HCT116 (cell line): Measurements from ENCODE around the gene UFD1. TPM values are rescaled to one million over a fixed set of nuclear protein-coding genes. Genes with fewer than 3 reads are reported as not detected.

Source experiments
- ATAC-seq: fragments of 200-7000 bp; cut with Tn5 transposase; 2 replicates; pipeline ENCODE4 v1.9.1; 2020; ENCODE audit warnings: mild to moderate bottlenecking, moderate library complexity
- Bru-seq: library from RNA; stranded (reverse); fragments of 400-500 nt; gene quantifications from one replicate; lab custom pipeline; 2021; lab: Mats Ljungman, UMichigan
- BruChase-seq, 2 experiments: library from RNA; stranded (reverse); fragments of 400-500 nt; gene quantifications; one replicate each; lab custom pipeline; 2021; lab: Mats Ljungman, UMichigan
- BruUV-seq: library from RNA; stranded (reverse); fragments of 400-500 nt; replicated peaks from 2 replicates; lab custom pipeline; 2021; lab: Mats Ljungman, UMichigan
- CTCF ChIA-PET: fragments of 300-600 bp; sonication (Branson Sonifier 250); formaldehyde crosslinking; loops from one replicate; lab custom pipeline; 2021; ENCODE audit warnings: antibody characterized with exemption; lab: Charles Lee
- POLR2A ChIA-PET: fragments of 300-600, 350-600 bp; sonication (Branson Sonifier 250); formaldehyde crosslinking; loops from one replicate; lab custom pipeline; 2021; ENCODE audit warnings: antibody characterized with exemption; lab: Charles Lee
- RAD21 ChIA-PET, 2 experiments: fragments of 300-600 bp; sonication (Branson Sonifier 250); formaldehyde crosslinking; loops; one replicate each; lab custom pipeline; 2023; ENCODE audit warnings: low total read pairs in 2 of 2; ENCODE audit not compliant: uncharacterized antibody in 2 of 2, unreplicated experiment in 2 of 2, low non-redundant PET in 1 of 2; lab: Charles Lee
- DNase-seq: peaks from one replicate; pipeline ENCODE4 v3.0.0-alpha.2; 2010; ENCODE audit warnings: low read depth, low spot score
- H2AFZ ChIP-seq: fragments of 200-600 bp; shearing (Covaris generic), sonication (generic); 2 replicates; pipeline ENCODE4 v1.6.1; 2017; ENCODE audit warnings: low read depth, mixed run types, mixed read lengths, antibody characterized with exemption, low read length; ENCODE audit not compliant: poor library complexity, severe bottlenecking
- H3K27ac ChIP-seq: 2 replicates; pipeline ENCODE4 v1.5.1; 2012; ENCODE audit warnings: low read depth, low read length
- H3K27me3 ChIP-seq: fragments of 200-600 bp; sonication (generic); 2 replicates; pipeline ENCODE4 v1.6.1; 2016; ENCODE audit warnings: mixed run types, low read length, mixed read lengths; ENCODE audit not compliant: insufficient read depth
- H3K36me3 ChIP-seq, 2 experiments: fragments of 200-500 bp in 1 of 2; fragments of 200-600 bp in 1 of 2; sonication (Bioruptor generic) in 1 of 2; sonication (generic) in 1 of 2; 2 replicates each; pipeline versions ENCODE4 v1.5.1 to v1.6.1; 2014 to 2016; ENCODE audit warnings: low read length in 2 of 2, inconsistent platforms in 1 of 2, mixed read lengths in 1 of 2, mixed run types in 1 of 2; ENCODE audit not compliant: insufficient read depth in 2 of 2, control insufficient read depth in 1 of 2
- H3K4me1 ChIP-seq, 2 experiments: fragments of 200-600 bp in 1 of 2; sonication (generic) in 1 of 2; 2 replicates each; pipeline versions ENCODE4 v1.5.1 to v1.6.1; 2012 to 2017; ENCODE audit warnings: low read length in 2 of 2, inconsistent platforms in 1 of 2, mild to moderate bottlenecking in 1 of 2, mixed read lengths in 1 of 2, mixed run types in 1 of 2, moderate library complexity in 1 of 2; ENCODE audit not compliant: insufficient read depth in 2 of 2, control insufficient read depth in 1 of 2
- H3K4me2 ChIP-seq: fragments of 200-600 bp; sonication (generic); 2 replicates; pipeline ENCODE4 v1.6.1; 2017; ENCODE audit warnings: mixed run types, low read length, mixed read lengths
- H3K4me3 ChIP-seq, 2 experiments: fragments of 200-600 bp in 1 of 2; sonication (generic) in 1 of 2; replicated peaks in 1 of 2; 2 replicates each; pipeline ENCODE4 v1.5.1; 2011 to 2016; ENCODE audit warnings: low read length in 2 of 2, control low read depth in 1 of 2, low read depth in 1 of 2, mild to moderate bottlenecking in 1 of 2, mixed read lengths in 1 of 2, mixed run types in 1 of 2
- H3K79me2 ChIP-seq: fragments of 200-600 bp; sonication (generic); 2 replicates; pipeline ENCODE4 v1.6.1; 2017; ENCODE audit warnings: mild to moderate bottlenecking, mixed run types, low read length, moderate library complexity, mixed read lengths; ENCODE audit not compliant: insufficient read depth
- H3K9ac ChIP-seq: fragments of 200-600 bp; sonication (generic); 2 replicates; pipeline ENCODE4 v1.6.1; 2016; ENCODE audit warnings: low read length, mixed read lengths
- H3K9me2 ChIP-seq: fragments of 200-600 bp; sonication (generic), shearing (Covaris generic); 2 replicates; pipeline ENCODE4 v1.6.1; 2017; ENCODE audit warnings: mixed run types, mild to moderate bottlenecking, moderate library complexity; ENCODE audit not compliant: insufficient read depth
- H3K9me3 ChIP-seq, 2 experiments: fragments of 200-500 bp in 1 of 2; fragments of 200-600 bp in 1 of 2; sonication (Bioruptor generic) in 1 of 2; sonication (generic) in 1 of 2; 2 replicates each; pipeline ENCODE4 v1.6.1; 2014 to 2017; ENCODE audit warnings: low read length in 2 of 2, mixed read lengths in 2 of 2, inconsistent platforms in 1 of 2, low read depth in 1 of 2, mild to moderate bottlenecking in 1 of 2, mixed run types in 1 of 2, moderate library complexity in 1 of 2; ENCODE audit not compliant: control insufficient read depth in 1 of 2, insufficient read depth in 1 of 2
- H4K20me1 ChIP-seq: fragments of 200-600 bp; sonication (generic), shearing (Covaris generic); 2 replicates; pipeline ENCODE4 v1.6.1; 2017; ENCODE audit warnings: mixed run types, mild to moderate bottlenecking, moderate library complexity; ENCODE audit not compliant: insufficient read depth
- CBX3 ChIP-seq: IDR thresholded peaks from 2 replicates; pipeline ENCODE4 v1.6.1; 2012; ENCODE audit warnings: low read depth
- CEBPB ChIP-seq: IDR thresholded peaks from 2 replicates; pipeline ENCODE4 v1.6.1; 2012; ENCODE audit warnings: low read depth
- EGR1 ChIP-seq: IDR thresholded peaks from 2 replicates; pipeline ENCODE4 v1.6.1; 2012; ENCODE audit warnings: low read depth
- ELF1 ChIP-seq: IDR thresholded peaks from 2 replicates; pipeline ENCODE4 v1.6.1; 2012; ENCODE audit warnings: low read depth, borderline replicate concordance
- EZH2 ChIP-seq: fragments of 200-600 bp; sonication (generic); IDR thresholded peaks from 2 replicates; pipeline ENCODE4 v1.6.1; 2017; ENCODE audit warnings: antibody characterized with exemption, mixed run types
- FOSL1 ChIP-seq: IDR thresholded peaks from 2 replicates; pipeline ENCODE4 v1.6.1; 2012; ENCODE audit warnings: low read depth
- JUND ChIP-seq: IDR thresholded peaks from 2 replicates; pipeline ENCODE4 v1.6.1; 2012
- POLR2AphosphoS5 ChIP-seq: IDR thresholded peaks from 2 replicates; pipeline ENCODE4 v1.6.1; 2011; ENCODE audit warnings: mild to moderate bottlenecking, low read depth, low read length, moderate library complexity
- RAD21 ChIP-seq: IDR thresholded peaks from 2 replicates; pipeline ENCODE4 v1.6.1; 2012; ENCODE audit warnings: low read depth, mild to moderate bottlenecking
- SP1 ChIP-seq: IDR thresholded peaks from 2 replicates; pipeline ENCODE4 v1.6.1; 2012; ENCODE audit warnings: low read depth
- SRF ChIP-seq: IDR thresholded peaks from 2 replicates; pipeline ENCODE4 v1.6.1; 2012; ENCODE audit warnings: low read depth
- TCF7L2 ChIP-seq: IDR thresholded peaks from 2 replicates; pipeline ENCODE4 v1.7.0; 2011; ENCODE audit warnings: borderline replicate concordance, inconsistent platforms; ENCODE audit not compliant: insufficient read depth, insufficient read length; ENCODE audit errors: extremely low read depth
- YY1 ChIP-seq: IDR thresholded peaks from 2 replicates; pipeline ENCODE4 v1.6.1; 2011; ENCODE audit warnings: low read length, low read depth, moderate library complexity, mild to moderate bottlenecking; ENCODE audit not compliant: insufficient replicate concordance; ENCODE audit errors: extremely low read depth
- ZFX ChIP-seq: fragments of 450-650 bp; IDR thresholded peaks from 2 replicates; pipeline ENCODE4 v1.6.1; 2017
- ZNF274 ChIP-seq: fragments of 200-500 bp; sonication (Bioruptor generic); IDR thresholded peaks from 2 replicates; pipeline ENCODE4 v1.6.1; 2014; ENCODE audit warnings: mild to moderate bottlenecking, low read depth, low read length, inconsistent platforms
- intact Hi-C: fragments of 100-400 bp; cut with micrococcal nuclease; formaldehyde crosslinking; loops from 2 replicates; pipeline ENCODE4 v1.10.0; 2022
- long read RNA-seq: library from polyadenylated mRNA; unstranded; transcript quantifications from one replicate; pipeline ENCODE4 v2.0.0, GENCODE V29; 2021; ENCODE audit not compliant: unreplicated experiment
- polyA plus RNA-seq: library from polyadenylated mRNA; unstranded; fragments of >200 nt; gene quantifications from 2 replicates; pipeline ENCODE4 v1.2.1, GENCODE V29; 2012; ENCODE audit warnings: missing spikeins
- total RNA-seq: library from RNA; stranded (reverse); gene quantifications from one replicate; pipeline ENCODE4 v1.2.1, GENCODE V29; 2021; ENCODE audit not compliant: unreplicated experiment
- TF ChIP-seq, protein P1 (sequence below): IDR thresholded peaks from 2 replicates; pipeline ENCODE4 v1.6.1; 2012
- TF ChIP-seq, protein P2 (sequence below), 3 experiments: fragments of 200-600 bp in 1 of 3; sonication (generic) in 1 of 3; IDR thresholded peaks in 2 of 3; conservative IDR thresholded peaks in 1 of 3; 2 replicates each; pipeline ENCODE4 v1.5.1; 2012 to 2017; ENCODE audit warnings: low read depth in 2 of 3, low read length in 2 of 3, antibody characterized with exemption in 1 of 3, borderline replicate concordance in 1 of 3, control low read depth in 1 of 3, mild to moderate bottlenecking in 1 of 3, mixed read lengths in 1 of 3, mixed run types in 1 of 3, moderate library complexity in 1 of 3; ENCODE audit not compliant: insufficient read depth in 1 of 3
- TF ChIP-seq, protein P3 (sequence below): IDR thresholded peaks from 2 replicates; pipeline ENCODE4 v1.6.1; 2012; ENCODE audit warnings: low read depth
- TF ChIP-seq, protein P4 (sequence below): IDR thresholded peaks from 2 replicates; pipeline ENCODE4 v1.6.1; 2012

UFD1 gene, protein sequence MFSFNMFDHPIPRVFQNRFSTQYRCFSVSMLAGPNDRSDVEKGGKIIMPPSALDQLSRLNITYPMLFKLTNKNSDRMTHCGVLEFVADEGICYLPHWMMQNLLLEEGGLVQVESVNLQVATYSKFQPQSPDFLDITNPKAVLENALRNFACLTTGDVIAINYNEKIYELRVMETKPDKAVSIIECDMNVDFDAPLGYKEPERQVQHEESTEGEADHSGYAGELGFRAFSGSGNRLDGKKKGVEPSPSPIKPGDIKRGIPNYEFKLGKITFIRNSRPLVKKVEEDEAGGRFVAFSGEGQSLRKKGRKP
- total RNA-seq (97.5 TPM), Bru-seq, nascent RNA (percentile 74 among the genes with signal in this experiment), BruChase-seq, experiment 1, labeled RNA remaining after a 6-hour chase (percentile 82 among the genes with signal in this experiment), BruChase-seq, experiment 2, labeled RNA remaining after a 2-hour chase (percentile 77 among the genes with signal in this experiment)
- 121 and 125 TPM in 2 replicates for polyA plus RNA-seq
- long read RNA-seq, transcript UFD1-201 (12 exons, 1,814 nt): major isoform, 73 of 127 reads
- long read RNA-seq, partial matches to known transcripts: 15 of 127 reads
- long read RNA-seq, other reads (novel, unspliced or antisense): 39 of 127 reads

- H3K36me3 ChIP-seq: peaks cover 10 to 31% of the 10 kb centered on the region in 2 experiments
- ATAC-seq (peak; percentile 69), DNase-seq (no peak)
- peaks cover 81% of the 10 kb centered on the region for H3K79me2 ChIP-seq
- peak within 1 kb of the TSS; percentile 81 for H3K4me2 ChIP-seq
- H3K9me3 ChIP-seq: no peaks in the 10 kb centered on the region
- RAD21 ChIA-PET: interaction anchor here in 1 of 2 experiments (0.9 kb wide), 1 partner anchor 334 kb away, joined by 3 read pairs; the partner anchor contains the start of gene ESS2
- peak within 1 kb of the TSS; percentile 80 to 91 for H3K4me3 ChIP-seq
- CTCF ChIA-PET: interaction anchor here (1.0 to 2.6 kb wide), 4 partner anchors 11 to 300 kb away, joined by 4 to 11 read pairs (median 6); partner anchors contain the start of gene SLC25A1
- H3K9me2 ChIP-seq: no peaks in the 10 kb centered on the region
- H3K27me3 ChIP-seq: no peaks in the 10 kb centered on the region
- intact Hi-C loops: loop anchor here (1.0 to 10.0 kb wide), 5 partner anchors 47 to 357 kb away; partner anchors contain the start of genes DGCR2, ESS2 and MRPL40
- H3K9ac ChIP-seq: peak within 1 kb of the TSS; percentile 93
- no TSS peak for BruUV-seq
- H3K27ac ChIP-seq: peak within 1 kb of the TSS; percentile 86
- peaks cover 6% of the 10 kb centered on the region; the same call in 1 of the 2 replicates for H4K20me1 ChIP-seq
- H2AFZ ChIP-seq: peak within 1 kb of the TSS; percentile 47
- peaks cover 14 to 23% of the 10 kb centered on the region in 2 experiments; a peak in 3 of 4 replicates for H3K4me1 ChIP-seq
- POLR2A ChIA-PET: interaction anchor here (0.7 to 1.6 kb wide), 4 partner anchors 10 to 151 kb away, joined by 3 to 6 read pairs (median 3); no protein-coding TSS in a partner anchor
- TF ChIP-seq ELF1 (no peak), EZH2 (no peak), YY1 (no peak), CBX3 (no peak), POLR2AphosphoS5 (peak; percentile 64), FOSL1 (no peak), RAD21 (no peak), ZFX (peak; percentile 82), TCF7L2 (peak; percentile 39), EGR1 (no peak), CEBPB (no peak), JUND (peak; percentile 47; the same call in 1 of the 2 replicates), ZNF274 (no peak), SP1 (peak; percentile 65; the same call in 1 of the 2 replicates), SRF (no peak)
- TF ChIP-seq, protein P1, sequence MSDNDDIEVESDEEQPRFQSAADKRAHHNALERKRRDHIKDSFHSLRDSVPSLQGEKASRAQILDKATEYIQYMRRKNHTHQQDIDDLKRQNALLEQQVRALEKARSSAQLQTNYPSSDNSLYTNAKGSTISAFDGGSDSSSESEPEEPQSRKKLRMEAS: peak; percentile 61
- TF ChIP-seq, protein P2, sequence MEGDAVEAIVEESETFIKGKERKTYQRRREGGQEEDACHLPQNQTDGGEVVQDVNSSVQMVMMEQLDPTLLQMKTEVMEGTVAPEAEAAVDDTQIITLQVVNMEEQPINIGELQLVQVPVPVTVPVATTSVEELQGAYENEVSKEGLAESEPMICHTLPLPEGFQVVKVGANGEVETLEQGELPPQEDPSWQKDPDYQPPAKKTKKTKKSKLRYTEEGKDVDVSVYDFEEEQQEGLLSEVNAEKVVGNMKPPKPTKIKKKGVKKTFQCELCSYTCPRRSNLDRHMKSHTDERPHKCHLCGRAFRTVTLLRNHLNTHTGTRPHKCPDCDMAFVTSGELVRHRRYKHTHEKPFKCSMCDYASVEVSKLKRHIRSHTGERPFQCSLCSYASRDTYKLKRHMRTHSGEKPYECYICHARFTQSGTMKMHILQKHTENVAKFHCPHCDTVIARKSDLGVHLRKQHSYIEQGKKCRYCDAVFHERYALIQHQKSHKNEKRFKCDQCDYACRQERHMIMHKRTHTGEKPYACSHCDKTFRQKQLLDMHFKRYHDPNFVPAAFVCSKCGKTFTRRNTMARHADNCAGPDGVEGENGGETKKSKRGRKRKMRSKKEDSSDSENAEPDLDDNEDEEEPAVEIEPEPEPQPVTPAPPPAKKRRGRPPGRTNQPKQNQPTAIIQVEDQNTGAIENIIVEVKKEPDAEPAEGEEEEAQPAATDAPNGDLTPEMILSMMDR (IDR thresholded peaks at IDR 0.05 in 2 of 3, conservative IDR thresholded peaks at IDR 0.05 in 1 of 3; ENCODE audit: borderline replicate concordance in 1 of 3, insufficient read depth in 1 of 3, low read depth in 2 of 3, low read length in 2 of 3): no peak
- TF ChIP-seq, protein P3, sequence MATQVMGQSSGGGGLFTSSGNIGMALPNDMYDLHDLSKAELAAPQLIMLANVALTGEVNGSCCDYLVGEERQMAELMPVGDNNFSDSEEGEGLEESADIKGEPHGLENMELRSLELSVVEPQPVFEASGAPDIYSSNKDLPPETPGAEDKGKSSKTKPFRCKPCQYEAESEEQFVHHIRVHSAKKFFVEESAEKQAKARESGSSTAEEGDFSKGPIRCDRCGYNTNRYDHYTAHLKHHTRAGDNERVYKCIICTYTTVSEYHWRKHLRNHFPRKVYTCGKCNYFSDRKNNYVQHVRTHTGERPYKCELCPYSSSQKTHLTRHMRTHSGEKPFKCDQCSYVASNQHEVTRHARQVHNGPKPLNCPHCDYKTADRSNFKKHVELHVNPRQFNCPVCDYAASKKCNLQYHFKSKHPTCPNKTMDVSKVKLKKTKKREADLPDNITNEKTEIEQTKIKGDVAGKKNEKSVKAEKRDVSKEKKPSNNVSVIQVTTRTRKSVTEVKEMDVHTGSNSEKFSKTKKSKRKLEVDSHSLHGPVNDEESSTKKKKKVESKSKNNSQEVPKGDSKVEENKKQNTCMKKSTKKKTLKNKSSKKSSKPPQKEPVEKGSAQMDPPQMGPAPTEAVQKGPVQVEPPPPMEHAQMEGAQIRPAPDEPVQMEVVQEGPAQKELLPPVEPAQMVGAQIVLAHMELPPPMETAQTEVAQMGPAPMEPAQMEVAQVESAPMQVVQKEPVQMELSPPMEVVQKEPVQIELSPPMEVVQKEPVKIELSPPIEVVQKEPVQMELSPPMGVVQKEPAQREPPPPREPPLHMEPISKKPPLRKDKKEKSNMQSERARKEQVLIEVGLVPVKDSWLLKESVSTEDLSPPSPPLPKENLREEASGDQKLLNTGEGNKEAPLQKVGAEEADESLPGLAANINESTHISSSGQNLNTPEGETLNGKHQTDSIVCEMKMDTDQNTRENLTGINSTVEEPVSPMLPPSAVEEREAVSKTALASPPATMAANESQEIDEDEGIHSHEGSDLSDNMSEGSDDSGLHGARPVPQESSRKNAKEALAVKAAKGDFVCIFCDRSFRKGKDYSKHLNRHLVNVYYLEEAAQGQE: no peak
- TF ChIP-seq, protein P4, sequence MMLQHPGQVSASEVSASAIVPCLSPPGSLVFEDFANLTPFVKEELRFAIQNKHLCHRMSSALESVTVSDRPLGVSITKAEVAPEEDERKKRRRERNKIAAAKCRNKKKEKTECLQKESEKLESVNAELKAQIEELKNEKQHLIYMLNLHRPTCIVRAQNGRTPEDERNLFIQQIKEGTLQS: no peak
Measured at GRCh38 chr22:19478901-19479354, at the start of gene UFD1. Gene UFD1, minus strand, starts transcription at chr22:19479193. Its CDS starts 108 bp downstream, at chr22:19479085.
